GM12878 (cell line): ENCODE results near the gene CCDC195. TPM values are rescaled to one million over a fixed set of nuclear protein-coding genes. Genes with fewer than 3 reads are reported as not detected.

Source experiments
- ATAC-seq: fragments of 200-7000 bp; cut with Tn5 transposase; 3 replicates; pipeline ENCODE4 v1.9.1; 2020; ENCODE audit warnings: mild to moderate bottlenecking, moderate library complexity
- BruUV-seq: library from RNA; stranded (reverse); fragments of 400-500 nt; replicated peaks from 2 replicates; lab custom pipeline; 2021; lab: Mats Ljungman, UMichigan
- CTCF ChIA-PET: fragments of 300-600 bp; sonication (Branson Sonifier 250); formaldehyde crosslinking; extraction: SDS; loops from one replicate; lab custom pipeline; 2021; ENCODE audit warnings: inconsistent platforms; lab: Yijun Ruan, JAX
- POLR2A ChIA-PET: fragments of 350-600 bp; formaldehyde crosslinking; extraction: SDS; loops from one replicate; lab custom pipeline; 2021; ENCODE audit warnings: inconsistent platforms; lab: Charles Lee
- RAD21 ChIA-PET: fragments of 300-600 bp; sonication (Branson Sonifier 250); formaldehyde crosslinking; loops from one replicate; lab custom pipeline; 2023; ENCODE audit warnings: antibody characterized with exemption; ENCODE audit not compliant: unreplicated experiment; lab: Charles Lee
- SMC1A ChIA-PET: fragments of 300-600 bp; sonication (Branson Sonifier 250); formaldehyde crosslinking; loops from one replicate; lab custom pipeline; 2023; ENCODE audit not compliant: unreplicated experiment, uncharacterized antibody; lab: Charles Lee
- DNase-seq: peaks from one replicate; pipeline ENCODE4 v3.0.0-alpha.2; 2011; ENCODE audit warnings: low read depth, low spot score
- FAIRE-seq: peaks from 3 replicates; lab custom pipeline; 2011; peaks lifted over from hg19 to GRCh38; lab: Jason Lieb, UNC
- H2AFZ ChIP-seq: 2 replicates; pipeline ENCODE4 v1.6.0; 2011; ENCODE audit warnings: low read depth, low read length, control low read depth; ENCODE audit not compliant: control insufficient read depth
- H3K27ac ChIP-seq: 2 replicates; pipeline ENCODE4 v1.5.1; 2011; ENCODE audit warnings: control low read depth; ENCODE audit not compliant: control insufficient read depth, insufficient read depth
- H3K27me3 ChIP-seq, 2 experiments: replicated peaks in 1 of 2; 2 replicates each; pipeline versions ENCODE4 v1.6.0 to v1.6.1; 2011; ENCODE audit warnings: low read length in 1 of 2; ENCODE audit not compliant: control insufficient read depth in 2 of 2, insufficient read depth in 2 of 2
- H3K36me3 ChIP-seq, 2 experiments: 2 replicates each; pipeline ENCODE4 v1.5.1; 2011; ENCODE audit warnings: low read length in 1 of 2; ENCODE audit not compliant: control insufficient read depth in 2 of 2, insufficient read depth in 2 of 2
- H3K4me1 ChIP-seq: 2 replicates; pipeline ENCODE4 v1.6.1; 2011; ENCODE audit warnings: mild to moderate bottlenecking, low read length, moderate library complexity, mixed read lengths; ENCODE audit not compliant: control insufficient read depth, insufficient read depth
- H3K4me2 ChIP-seq: 2 replicates; pipeline ENCODE4 v1.6.0; 2011; ENCODE audit warnings: control low read depth; ENCODE audit not compliant: control insufficient read depth, insufficient read depth
- H3K4me3 ChIP-seq: fragments of 200-600 bp; sonication (generic); 2 replicates; pipeline ENCODE4 v1.5.1; 2016
- H3K79me2 ChIP-seq: 2 replicates; pipeline ENCODE4 v1.6.0; 2011; ENCODE audit warnings: low read length; ENCODE audit not compliant: control insufficient read depth, insufficient read depth
- H3K9ac ChIP-seq: 2 replicates; pipeline ENCODE4 v1.8.0; 2011; ENCODE audit warnings: low read length, control low read depth, mixed read lengths; ENCODE audit not compliant: control insufficient read depth, insufficient read depth
- H3K9me3 ChIP-seq: replicated peaks from 3 replicates; pipeline ENCODE4 v1.5.1; 2011; ENCODE audit warnings: mild to moderate bottlenecking, low read length; ENCODE audit not compliant: control insufficient read depth, insufficient read depth
- H4K20me1 ChIP-seq: 2 replicates; pipeline ENCODE4 v1.6.0; 2011; ENCODE audit not compliant: control insufficient read depth, insufficient read depth
- EED ChIP-seq: sonication (generic); IDR thresholded peaks from 2 replicates; pipeline ENCODE4 v1.6.1; 2016; ENCODE audit warnings: antibody characterized with exemption, low read depth
- ELK1 ChIP-seq: IDR thresholded peaks from 2 replicates; pipeline ENCODE4 v1.6.1; 2012; ENCODE audit warnings: low read depth, low read length, improper control_type of control experiment
- KLF5 ChIP-seq: fragments of 450-650 bp; IDR thresholded peaks from 2 replicates; pipeline ENCODE4 v1.6.1; 2014; ENCODE audit warnings: mild to moderate bottlenecking; ENCODE audit not compliant: partially characterized antibody
- NR2C2 ChIP-seq: IDR thresholded peaks from 2 replicates; pipeline ENCODE4 v1.6.1; 2011; ENCODE audit warnings: borderline replicate concordance, low read depth; ENCODE audit not compliant: control insufficient read depth, insufficient read length
- PAX8 ChIP-seq: fragments of 450-650 bp; IDR thresholded peaks from 2 replicates; pipeline ENCODE4 v1.6.1; 2017; ENCODE audit warnings: mild to moderate bottlenecking, moderate library complexity
- POLR2A ChIP-seq: IDR thresholded peaks from 2 replicates; pipeline ENCODE4 v1.6.1; 2011; ENCODE audit warnings: low read depth, mild to moderate bottlenecking, low read length
- POU2F2 ChIP-seq: IDR thresholded peaks from 3 replicates; pipeline ENCODE4 v1.6.1; 2011; ENCODE audit warnings: low read depth, mild to moderate bottlenecking, low read length, borderline replicate concordance
- SMAD1 ChIP-seq: fragments of 450-650 bp; IDR thresholded peaks from 2 replicates; pipeline ENCODE4 v1.6.1; 2018; ENCODE audit warnings: mild to moderate bottlenecking, low read depth; ENCODE audit not compliant: partially characterized antibody
- SPI1 ChIP-seq: IDR thresholded peaks from 2 replicates; pipeline ENCODE4 v1.6.1; 2011; ENCODE audit warnings: low read depth, mild to moderate bottlenecking, low read length, moderate library complexity, borderline replicate concordance; ENCODE audit not compliant: insufficient read depth
- WGBS: methylation state at CpG from one replicate; pipeline ENCODE4 v1.1.6; 2016; ENCODE audit warnings: low lambda C conversion rate; ENCODE audit not compliant: insufficient replicate concordance, insufficient coverage; ENCODE audit errors: missing lambda C conversion rate; 5-methylcytosine and 5-hydroxymethylcytosine counted together
- in situ Hi-C: fragments of 300-500 bp; cut with MboI; formaldehyde crosslinking; loops from 9 replicates; pipeline ENCODE4 v1.14.3; 2018; ENCODE audit warnings: mixed read lengths
- intact Hi-C: fragments of 100-400 bp; cut with micrococcal nuclease; formaldehyde crosslinking; loops from one replicate; pipeline ENCODE4 v1.14.2; 2022; ENCODE audit not compliant: unreplicated experiment
- polyA plus RNA-seq, 11 experiments: library from polyadenylated mRNA; depleted of rRNA in 4 of 11; unstranded in 6 of 11; stranded (reverse) in 5 of 11; fragments of >200 nt; fragmentation: Nextera tagmentation in 4 of 11; fragmentation: Illumina TruSeq in 1 of 11; extraction: Ambion mirVana in 4 of 11; extraction: Trizol in 1 of 11; gene quantifications; 1 replicate in 1 of 11; 2 replicates in 10 of 11; pipeline versions ENCODE4 v1.2.1 to v1.2.3, GENCODE V29; 2011 to 2016; ENCODE audit warnings: inconsistent platforms in 2 of 11, missing spikeins in 2 of 11, low read depth in 1 of 11
- total RNA-seq, 4 experiments: library from RNA; depleted of rRNA in 3 of 4; stranded (reverse); fragments of >200 nt in 3 of 4; fragmentation: Illumina TruSeq in 1 of 4; extraction: Trizol in 1 of 4; gene quantifications; 2 replicates each; pipeline versions ENCODE4 v1.2.1 to v1.2.3, GENCODE V29; 2013 to 2021

CCDC195 gene
- total and polyA plus RNA-seq, 10 of the 15 experiments (the other 5 are each of a cell fraction or from before 2014, with no cell fraction given) = not detected

- TF ChIP-seq POU2F2 (no peak), NR2C2 (no peak), SMAD1 (no peak), PAX8 (no peak), ELK1 (no peak), KLF5 (no peak), POLR2A (no peak)
Measured at GRCh38 chr2:224736227-224736626, 20.1 kb upstream of the CCDC195 start (continued).

- Histone ChIP-seq H4K20me1 (no peaks in the 10 kb centered on the region), H3K27me3 (no peaks in the 10 kb centered on the region), H3K79me2 (no peaks in the 10 kb centered on the region), H3K4me1 (no peaks in the 10 kb centered on the region), H2AFZ (no peak overlapping the region), H3K4me2 (no peak overlapping the region), H3K4me3 (no peak overlapping the region), H3K9me3 (peaks cover 6% of the 10 kb centered on the region; the same call in 2 of the 3 replicates), H3K27ac (no peak overlapping the region), H3K36me3 (no peaks in the 10 kb centered on the region), H3K9ac (no peak overlapping the region)
- ATAC-seq (no peak), FAIRE-seq (no peak), DNase-seq (no peak)
- ChIA-PET SMC1A (no interaction called here), CTCF (no interaction called here), POLR2A (no interaction called here), RAD21 (no interaction called here)
- no TSS peak for BruUV-seq
- TF ChIP-seq SPI1 (peak; percentile 68; the same call in 1 of the 2 replicates), EED (no peak)
- WGBS = 0% methylated on average over 1 of the region's 1 CpG
- intact Hi-C loops (no loop called here), in situ Hi-C loops (no loop called here)
Measured at GRCh38 chr2:224734949-224735348, 18.8 kb upstream of the CCDC195 start.
